GM12865 (cell line): ENCODE results near the gene HERC4.
"Not testable (repeated sequence)": the region's sequence is repeated elsewhere in the genome, so short reads cannot be mapped to it uniquely, and the experiment has no call there.

Experiments used
- DNase-seq: peaks from one replicate; pipeline ENCODE4 v3.0.0; 2010; ENCODE audit warnings: low read depth
- H3K4me3 ChIP-seq: 2 replicates; pipeline ENCODE4 v1.5.1; 2011; ENCODE audit warnings: mild to moderate bottlenecking, low read depth, low read length, control low read depth
- TF ChIP-seq, protein P1 (sequence below): IDR thresholded peaks from 2 replicates; pipeline ENCODE4 v1.5.1; 2011; ENCODE audit warnings: low read length, control low read depth, low read depth, inconsistent platforms; ENCODE audit not compliant: insufficient read depth; ENCODE audit errors: missing control alignments

Gene HERC4

GRCh38 chr10:67969875-67970274, 105.2 kb downstream of the HERC4 start:
- no peak for DNase-seq
- H3K4me3 ChIP-seq = no peak overlapping the region
- TF ChIP-seq, protein P1, sequence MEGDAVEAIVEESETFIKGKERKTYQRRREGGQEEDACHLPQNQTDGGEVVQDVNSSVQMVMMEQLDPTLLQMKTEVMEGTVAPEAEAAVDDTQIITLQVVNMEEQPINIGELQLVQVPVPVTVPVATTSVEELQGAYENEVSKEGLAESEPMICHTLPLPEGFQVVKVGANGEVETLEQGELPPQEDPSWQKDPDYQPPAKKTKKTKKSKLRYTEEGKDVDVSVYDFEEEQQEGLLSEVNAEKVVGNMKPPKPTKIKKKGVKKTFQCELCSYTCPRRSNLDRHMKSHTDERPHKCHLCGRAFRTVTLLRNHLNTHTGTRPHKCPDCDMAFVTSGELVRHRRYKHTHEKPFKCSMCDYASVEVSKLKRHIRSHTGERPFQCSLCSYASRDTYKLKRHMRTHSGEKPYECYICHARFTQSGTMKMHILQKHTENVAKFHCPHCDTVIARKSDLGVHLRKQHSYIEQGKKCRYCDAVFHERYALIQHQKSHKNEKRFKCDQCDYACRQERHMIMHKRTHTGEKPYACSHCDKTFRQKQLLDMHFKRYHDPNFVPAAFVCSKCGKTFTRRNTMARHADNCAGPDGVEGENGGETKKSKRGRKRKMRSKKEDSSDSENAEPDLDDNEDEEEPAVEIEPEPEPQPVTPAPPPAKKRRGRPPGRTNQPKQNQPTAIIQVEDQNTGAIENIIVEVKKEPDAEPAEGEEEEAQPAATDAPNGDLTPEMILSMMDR = no peak

DNA sequence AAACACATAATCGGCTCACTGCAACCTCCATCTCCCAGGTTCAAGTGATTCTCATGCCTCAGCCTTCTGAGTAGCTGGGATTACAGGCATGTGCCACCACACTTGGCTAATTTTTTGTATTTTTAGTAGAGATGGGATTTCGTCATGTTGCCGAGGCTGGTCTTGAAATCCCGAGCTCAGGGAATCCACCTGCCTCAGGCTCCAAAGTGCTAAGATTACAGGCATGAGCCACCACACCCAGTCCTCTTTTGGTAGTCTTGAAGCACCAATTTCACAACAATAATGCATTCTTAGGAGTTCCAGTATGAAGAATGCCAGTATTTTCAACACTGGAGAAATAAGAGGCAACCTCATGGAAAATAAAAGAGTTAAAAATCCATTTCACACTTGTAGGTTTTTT, 109.0 kb downstream of the HERC4 start:
- DNase-seq, H3K4me3 ChIP-seq: not testable (repeated sequence)

- TF ChIP-seq, protein P1 = no peak
- no peak overlapping the region for H3K4me3 ChIP-seq
- DNase-seq = no peak
Measured at GRCh38 chr10:67965456-67965855, 109.6 kb downstream of the HERC4 start.

DNA sequence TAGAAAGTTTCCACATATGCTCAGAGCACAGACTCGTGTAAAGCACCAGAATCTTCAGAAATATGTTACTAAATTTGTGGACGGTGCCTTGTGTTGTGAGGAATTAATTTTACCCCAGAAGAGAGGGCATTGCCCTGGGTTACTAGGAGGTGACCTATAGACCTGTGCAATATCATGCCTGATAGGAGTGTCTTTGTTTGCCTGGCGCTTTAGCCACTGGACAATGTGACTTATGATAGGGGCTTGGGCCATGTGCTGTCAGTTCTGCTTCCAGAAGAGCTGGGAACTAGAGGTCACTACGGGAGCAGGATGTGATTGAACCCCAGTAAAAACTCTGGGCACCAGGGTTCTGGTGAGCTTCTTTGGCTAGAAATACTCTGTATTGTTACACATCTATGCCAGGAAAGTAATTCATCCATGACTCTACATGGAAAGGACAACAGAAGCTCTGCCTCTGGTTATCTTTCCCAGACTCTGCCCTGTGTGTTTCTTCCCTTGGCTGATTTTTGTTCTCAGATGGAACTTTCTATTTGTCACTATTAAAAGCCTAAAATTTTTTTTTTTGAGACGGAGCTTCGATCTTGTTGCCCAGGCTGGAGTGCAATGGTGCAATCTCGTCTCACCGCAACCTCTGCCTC, 115.1 kb downstream of the HERC4 start:
- TF ChIP-seq, protein P1 = no peak

DNA sequence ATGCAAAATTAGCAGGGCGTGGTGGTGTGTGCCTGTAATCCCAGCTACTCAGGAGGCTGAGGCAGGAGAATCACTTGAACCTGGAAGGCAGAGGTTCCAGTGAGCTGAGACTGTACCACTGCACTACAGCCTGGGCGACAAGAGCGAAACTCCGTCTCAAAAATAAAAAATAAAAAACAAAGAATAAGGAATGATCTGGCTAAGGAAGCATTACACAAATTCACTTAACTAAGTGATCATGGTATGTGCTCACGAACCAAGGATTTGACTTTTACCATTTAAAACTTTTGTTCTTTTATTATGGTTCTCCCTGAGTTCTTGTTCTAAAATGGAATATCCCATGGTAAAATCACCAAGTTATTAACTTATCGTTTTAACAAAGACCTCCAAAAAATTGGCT, 119.5 kb downstream of the HERC4 start:
- TF ChIP-seq, protein P1 = no peak

More for the DNA sequence above, 115.1 kb downstream of the HERC4 start:
- DNase-seq = no peak
- H3K4me3 ChIP-seq = no peak overlapping the region

DNA sequence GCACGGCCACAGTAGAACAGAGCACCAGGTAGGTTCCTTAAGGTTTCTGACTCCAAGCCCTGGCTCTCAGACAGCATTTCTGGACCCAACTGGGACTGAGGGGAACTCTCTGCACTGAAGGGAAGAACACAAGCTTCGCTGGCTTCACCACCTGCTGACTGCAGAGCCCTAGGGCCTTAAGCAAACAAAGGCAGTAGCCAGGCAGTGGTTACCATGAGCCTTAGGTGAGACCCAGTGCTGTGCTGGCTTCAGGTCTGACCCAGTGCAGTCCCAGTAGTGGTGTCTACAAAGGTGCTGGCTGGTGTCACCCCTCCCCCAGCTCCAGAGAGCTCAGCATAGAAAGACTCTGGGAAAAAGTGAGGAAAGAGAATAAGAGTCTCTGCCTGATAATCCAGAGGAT, 131.2 kb downstream of the HERC4 start:
- TF ChIP-seq, protein P1 = no peak
- H3K4me3 ChIP-seq = no peak overlapping the region
- DNase-seq = no peak

More for the DNA sequence above, 119.5 kb downstream of the HERC4 start:
- H3K4me3 ChIP-seq = no peak overlapping the region
- DNase-seq = no peak

GRCh38 chr10:67936416-67936815, 138.7 kb downstream of the HERC4 start:
- H3K4me3 ChIP-seq = no peak overlapping the region
- TF ChIP-seq, protein P1 = no peak
- DNase-seq = no peak

GRCh38 chr10:67935223-67935622, 139.9 kb downstream of the HERC4 start:
- no peak overlapping the region for H3K4me3 ChIP-seq
- TF ChIP-seq, protein P1 = no peak

More at GRCh38 chr10:67935223-67935622, 139.9 kb downstream of the HERC4 start:
- DNase-seq = no peak
